ENCODE measurements around the gene THSD7A.

DNA sequence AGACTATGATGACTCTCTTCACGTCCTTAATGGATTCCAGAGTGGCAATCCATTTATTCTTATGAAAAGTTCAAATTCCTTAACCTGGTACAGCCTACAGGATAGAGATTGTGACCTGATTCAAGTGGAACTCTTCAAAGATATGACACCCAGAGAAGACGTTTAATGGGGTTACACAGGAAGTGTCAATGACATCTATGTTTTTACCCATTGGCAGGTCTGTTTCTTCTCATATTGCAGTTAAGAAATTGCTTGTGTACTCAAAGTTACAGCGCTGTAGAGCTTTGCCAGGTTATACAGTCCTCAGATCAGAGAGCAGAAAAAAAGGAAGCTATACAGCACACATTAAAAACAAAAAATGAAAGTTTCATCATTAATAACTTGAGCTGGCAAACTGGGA lies 367.4 kb downstream of the THSD7A start:
- TF ChIP-seq, protein P1, sequence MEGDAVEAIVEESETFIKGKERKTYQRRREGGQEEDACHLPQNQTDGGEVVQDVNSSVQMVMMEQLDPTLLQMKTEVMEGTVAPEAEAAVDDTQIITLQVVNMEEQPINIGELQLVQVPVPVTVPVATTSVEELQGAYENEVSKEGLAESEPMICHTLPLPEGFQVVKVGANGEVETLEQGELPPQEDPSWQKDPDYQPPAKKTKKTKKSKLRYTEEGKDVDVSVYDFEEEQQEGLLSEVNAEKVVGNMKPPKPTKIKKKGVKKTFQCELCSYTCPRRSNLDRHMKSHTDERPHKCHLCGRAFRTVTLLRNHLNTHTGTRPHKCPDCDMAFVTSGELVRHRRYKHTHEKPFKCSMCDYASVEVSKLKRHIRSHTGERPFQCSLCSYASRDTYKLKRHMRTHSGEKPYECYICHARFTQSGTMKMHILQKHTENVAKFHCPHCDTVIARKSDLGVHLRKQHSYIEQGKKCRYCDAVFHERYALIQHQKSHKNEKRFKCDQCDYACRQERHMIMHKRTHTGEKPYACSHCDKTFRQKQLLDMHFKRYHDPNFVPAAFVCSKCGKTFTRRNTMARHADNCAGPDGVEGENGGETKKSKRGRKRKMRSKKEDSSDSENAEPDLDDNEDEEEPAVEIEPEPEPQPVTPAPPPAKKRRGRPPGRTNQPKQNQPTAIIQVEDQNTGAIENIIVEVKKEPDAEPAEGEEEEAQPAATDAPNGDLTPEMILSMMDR (IDR thresholded peaks at IDR 0.05): no peak
- TF ChIP-seq ZNF423 (CRISPR knock-in tag; IDR thresholded peaks at IDR 0.05) (no peak), SMAD3 (CRISPR knock-in tag; IDR thresholded peaks at IDR 0.05; ENCODE audit: borderline replicate concordance) (no peak), ZNF138 (CRISPR knock-in tag; conservative IDR thresholded peaks at IDR 0.05) (no peak), TEAD4 (CRISPR knock-in tag; IDR thresholded peaks at IDR 0.05) (no peak), GABPB1 (CRISPR knock-in tag; IDR thresholded peaks at IDR 0.05) (no peak), CBFB (CRISPR knock-in tag; IDR thresholded peaks at IDR 0.05; ENCODE audit: low read depth) (no peak)
- TF ChIP-seq, protein P2, sequence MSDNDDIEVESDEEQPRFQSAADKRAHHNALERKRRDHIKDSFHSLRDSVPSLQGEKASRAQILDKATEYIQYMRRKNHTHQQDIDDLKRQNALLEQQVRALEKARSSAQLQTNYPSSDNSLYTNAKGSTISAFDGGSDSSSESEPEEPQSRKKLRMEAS (CRISPR knock-in tag; IDR thresholded peaks at IDR 0.05): no peak
- TF ChIP-seq, protein P3, sequence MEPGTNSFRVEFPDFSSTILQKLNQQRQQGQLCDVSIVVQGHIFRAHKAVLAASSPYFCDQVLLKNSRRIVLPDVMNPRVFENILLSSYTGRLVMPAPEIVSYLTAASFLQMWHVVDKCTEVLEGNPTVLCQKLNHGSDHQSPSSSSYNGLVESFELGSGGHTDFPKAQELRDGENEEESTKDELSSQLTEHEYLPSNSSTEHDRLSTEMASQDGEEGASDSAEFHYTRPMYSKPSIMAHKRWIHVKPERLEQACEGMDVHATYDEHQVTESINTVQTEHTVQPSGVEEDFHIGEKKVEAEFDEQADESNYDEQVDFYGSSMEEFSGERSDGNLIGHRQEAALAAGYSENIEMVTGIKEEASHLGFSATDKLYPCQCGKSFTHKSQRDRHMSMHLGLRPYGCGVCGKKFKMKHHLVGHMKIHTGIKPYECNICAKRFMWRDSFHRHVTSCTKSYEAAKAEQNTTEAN (CRISPR knock-in tag; IDR thresholded peaks at IDR 0.05): no peak
- TF ChIP-seq, protein P4, sequence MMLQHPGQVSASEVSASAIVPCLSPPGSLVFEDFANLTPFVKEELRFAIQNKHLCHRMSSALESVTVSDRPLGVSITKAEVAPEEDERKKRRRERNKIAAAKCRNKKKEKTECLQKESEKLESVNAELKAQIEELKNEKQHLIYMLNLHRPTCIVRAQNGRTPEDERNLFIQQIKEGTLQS (CRISPR knock-in tag; conservative IDR thresholded peaks at IDR 0.05): no peak
- TF ChIP-seq, protein P5, sequence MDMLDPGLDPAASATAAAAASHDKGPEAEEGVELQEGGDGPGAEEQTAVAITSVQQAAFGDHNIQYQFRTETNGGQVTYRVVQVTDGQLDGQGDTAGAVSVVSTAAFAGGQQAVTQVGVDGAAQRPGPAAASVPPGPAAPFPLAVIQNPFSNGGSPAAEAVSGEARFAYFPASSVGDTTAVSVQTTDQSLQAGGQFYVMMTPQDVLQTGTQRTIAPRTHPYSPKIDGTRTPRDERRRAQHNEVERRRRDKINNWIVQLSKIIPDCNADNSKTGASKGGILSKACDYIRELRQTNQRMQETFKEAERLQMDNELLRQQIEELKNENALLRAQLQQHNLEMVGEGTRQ (CRISPR knock-in tag; IDR thresholded peaks at IDR 0.05): no peak
- TF ChIP-seq, protein P6, sequence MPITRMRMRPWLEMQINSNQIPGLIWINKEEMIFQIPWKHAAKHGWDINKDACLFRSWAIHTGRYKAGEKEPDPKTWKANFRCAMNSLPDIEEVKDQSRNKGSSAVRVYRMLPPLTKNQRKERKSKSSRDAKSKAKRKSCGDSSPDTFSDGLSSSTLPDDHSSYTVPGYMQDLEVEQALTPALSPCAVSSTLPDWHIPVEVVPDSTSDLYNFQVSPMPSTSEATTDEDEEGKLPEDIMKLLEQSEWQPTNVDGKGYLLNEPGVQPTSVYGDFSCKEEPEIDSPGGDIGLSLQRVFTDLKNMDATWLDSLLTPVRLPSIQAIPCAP (CRISPR knock-in tag; IDR thresholded peaks at IDR 0.05): no peak
- TF ChIP-seq, protein P7, sequence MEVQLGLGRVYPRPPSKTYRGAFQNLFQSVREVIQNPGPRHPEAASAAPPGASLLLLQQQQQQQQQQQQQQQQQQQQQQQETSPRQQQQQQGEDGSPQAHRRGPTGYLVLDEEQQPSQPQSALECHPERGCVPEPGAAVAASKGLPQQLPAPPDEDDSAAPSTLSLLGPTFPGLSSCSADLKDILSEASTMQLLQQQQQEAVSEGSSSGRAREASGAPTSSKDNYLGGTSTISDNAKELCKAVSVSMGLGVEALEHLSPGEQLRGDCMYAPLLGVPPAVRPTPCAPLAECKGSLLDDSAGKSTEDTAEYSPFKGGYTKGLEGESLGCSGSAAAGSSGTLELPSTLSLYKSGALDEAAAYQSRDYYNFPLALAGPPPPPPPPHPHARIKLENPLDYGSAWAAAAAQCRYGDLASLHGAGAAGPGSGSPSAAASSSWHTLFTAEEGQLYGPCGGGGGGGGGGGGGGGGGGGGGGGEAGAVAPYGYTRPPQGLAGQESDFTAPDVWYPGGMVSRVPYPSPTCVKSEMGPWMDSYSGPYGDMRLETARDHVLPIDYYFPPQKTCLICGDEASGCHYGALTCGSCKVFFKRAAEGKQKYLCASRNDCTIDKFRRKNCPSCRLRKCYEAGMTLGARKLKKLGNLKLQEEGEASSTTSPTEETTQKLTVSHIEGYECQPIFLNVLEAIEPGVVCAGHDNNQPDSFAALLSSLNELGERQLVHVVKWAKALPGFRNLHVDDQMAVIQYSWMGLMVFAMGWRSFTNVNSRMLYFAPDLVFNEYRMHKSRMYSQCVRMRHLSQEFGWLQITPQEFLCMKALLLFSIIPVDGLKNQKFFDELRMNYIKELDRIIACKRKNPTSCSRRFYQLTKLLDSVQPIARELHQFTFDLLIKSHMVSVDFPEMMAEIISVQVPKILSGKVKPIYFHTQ (CRISPR knock-in tag; IDR thresholded peaks at IDR 0.05): no peak
